Posterior vena cava (tissue), 2 donors: ENCODE data around the gene SLC4A3. TPM values are rescaled to one million over a fixed set of nuclear protein-coding genes. Genes with fewer than 3 reads are reported as not detected.

Source experiments
- DNase-seq: peaks from one replicate; pipeline ENCODE4 v3.0.0-alpha.2; 2020; ENCODE audit warnings: low spot score
- intact Hi-C, 2 donors: fragments of 100-400 bp; cut with DNase I; formaldehyde crosslinking; loops; one replicate each; pipeline versions ENCODE4 v1.14.1 to v1.14.2; 2022 to 2023
- long read RNA-seq, 2 donors: library from polyadenylated mRNA; unstranded; transcript quantifications; one replicate each; pipeline ENCODE4 v2.0.0, GENCODE V29; 2020 to 2021
- total RNA-seq, 2 donors: library from RNA; stranded (reverse); fragmentation: NEBNext Ultra II Directional; extraction: Animal tissue kit (Norgen Biotek cat#: 25700); gene quantifications; one replicate each; pipeline ENCODE4 v1.2.1, GENCODE V29; 2021
- donor health status: DM: yes; HTN: yes; CAD: no.
- donor health status: DM: yes; HTN: yes; CAD: no.

The SLC4A3 gene
- 10 to 100 TPM in 1 of 2 donors, 1 to 10 TPM in 1; 6.2 to 10.1 TPM for total RNA-seq
- long read RNA-seq, donor 1, full-length matches to known transcripts: 3 of 6 reads
- long read RNA-seq, donor 1, partial matches to known transcripts: 2 of 6 reads
- long read RNA-seq, donor 1, other reads (novel, unspliced or antisense): 1 of 6 reads
- long read RNA-seq, donor 2, partial matches to known transcripts: 6 of 9 reads
- long read RNA-seq, donor 2, other reads (novel, unspliced or antisense): 3 of 9 reads

GRCh38 chr2:219627103-219628100, at the start of gene SLC4A3:
TSS of gene SLC4A3 (plus strand) at chr2:219627630. CDS start at chr2:219627993, 363 bp downstream.
- peak; percentile 78 for DNase-seq
- intact Hi-C loops: no loop called here

DNA sequence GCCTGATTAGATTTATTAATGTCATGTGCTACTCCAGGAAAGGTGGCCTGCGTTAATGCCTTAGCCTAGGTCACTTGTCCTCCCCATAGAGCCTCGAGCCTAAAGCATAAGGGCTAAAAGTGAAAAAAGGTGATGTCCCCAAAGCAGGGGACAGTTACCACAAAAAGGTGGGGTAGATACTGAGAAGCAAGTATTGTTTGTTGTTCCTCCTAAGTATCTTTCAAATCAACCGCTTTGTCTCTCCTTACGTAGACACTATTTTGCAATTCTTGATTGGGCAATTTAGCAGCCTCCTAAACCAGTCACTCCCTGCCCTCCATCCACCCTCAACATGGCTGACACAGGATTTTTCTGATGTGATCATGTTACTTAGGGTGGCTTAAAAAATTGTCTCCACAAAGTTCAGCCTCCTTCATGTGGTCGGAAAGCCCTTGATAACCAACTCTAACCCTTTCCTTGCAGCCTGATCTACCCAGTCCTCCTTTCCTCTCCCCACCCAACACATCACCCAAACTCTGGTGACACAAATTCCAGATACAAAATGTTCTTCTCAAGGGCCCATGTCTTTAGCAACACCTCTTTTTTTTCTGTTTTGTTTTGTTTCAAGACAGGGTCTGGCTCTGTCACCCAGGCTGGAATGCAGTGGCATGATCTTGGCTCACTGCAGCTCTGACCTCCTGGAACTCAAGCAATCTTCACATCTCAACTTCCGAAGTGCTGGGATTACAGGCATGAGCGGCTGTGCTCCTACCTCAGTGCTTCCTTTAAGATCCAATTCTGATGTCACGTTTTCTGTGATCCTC, 48.4 kb upstream of the SLC4A3 start:
- DNase-seq: no peak
- intact Hi-C loops: no loop called here

DNA sequence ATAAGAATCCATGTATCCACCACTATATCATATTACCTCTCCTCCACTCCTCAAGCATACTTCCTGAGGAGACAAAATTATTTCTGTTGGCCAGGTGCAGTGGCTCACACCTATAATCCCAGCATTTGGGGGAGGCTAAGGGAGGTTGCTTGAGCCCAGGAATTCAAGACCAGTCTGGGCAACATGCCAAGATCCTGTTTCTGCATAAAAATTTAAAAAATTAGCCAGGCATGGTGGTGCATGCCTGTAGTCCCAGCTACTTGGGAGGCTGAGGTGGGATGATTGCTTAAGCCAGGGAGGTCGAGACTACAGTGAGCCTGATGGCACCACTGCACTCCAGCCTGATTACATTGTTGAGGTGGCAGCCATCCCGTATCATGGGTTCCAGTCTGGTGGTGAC, 46.1 kb upstream of the SLC4A3 start:
- no peak for DNase-seq
- intact Hi-C loops: no loop called here

- intact Hi-C loops: no loop called here
- no peak for DNase-seq
Measured at GRCh38 chr2:219591091-219591490, 36.3 kb upstream of the SLC4A3 start.

DNA sequence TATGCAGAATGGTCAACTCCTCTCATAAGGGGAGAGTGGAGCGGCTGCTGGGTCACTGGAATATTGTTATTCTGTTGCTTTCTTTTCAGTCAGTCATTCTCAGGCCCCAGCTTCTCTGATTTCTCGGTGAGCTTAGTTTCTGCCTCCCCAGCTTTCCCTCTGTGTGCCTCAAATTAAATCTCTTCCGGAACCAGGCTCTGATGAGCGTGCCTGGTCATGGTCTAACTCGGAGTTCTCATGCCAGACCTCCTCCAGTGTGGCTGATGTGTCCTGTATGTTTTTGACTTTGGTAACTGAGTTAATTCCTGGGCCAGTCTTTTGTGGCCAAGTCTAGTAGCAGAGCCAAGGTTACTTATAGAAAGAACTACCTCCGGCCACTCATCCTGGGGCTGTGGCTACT, 34.7 kb upstream of the SLC4A3 start:
- intact Hi-C loops: no loop called here
- no peak for DNase-seq

- no peak for DNase-seq
- intact Hi-C loops: no loop called here
Measured at GRCh38 chr2:219593154-219593553, 34.3 kb upstream of the SLC4A3 start.

DNA sequence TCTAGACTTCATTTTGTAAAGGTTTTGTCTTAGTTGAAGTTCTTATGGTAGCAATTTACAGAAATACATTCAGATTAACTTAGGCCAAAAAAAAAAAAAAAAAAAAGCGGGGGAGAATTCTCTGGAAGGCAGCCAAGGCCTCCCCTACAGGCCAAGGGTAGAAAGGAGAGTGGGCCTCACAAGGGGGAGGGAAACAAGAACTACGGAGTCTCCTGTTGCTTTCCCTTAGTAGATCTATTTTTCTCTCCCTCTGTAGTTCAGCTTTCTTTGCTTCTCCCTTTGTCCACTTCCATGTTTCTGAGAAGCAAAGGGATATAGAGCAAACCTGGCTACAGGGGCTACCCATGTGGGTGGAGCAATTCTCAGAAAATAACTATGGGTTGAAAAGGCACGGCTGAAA, 32.2 kb upstream of the SLC4A3 start:
- DNase-seq: no peak
- intact Hi-C loops: no loop called here

DNA sequence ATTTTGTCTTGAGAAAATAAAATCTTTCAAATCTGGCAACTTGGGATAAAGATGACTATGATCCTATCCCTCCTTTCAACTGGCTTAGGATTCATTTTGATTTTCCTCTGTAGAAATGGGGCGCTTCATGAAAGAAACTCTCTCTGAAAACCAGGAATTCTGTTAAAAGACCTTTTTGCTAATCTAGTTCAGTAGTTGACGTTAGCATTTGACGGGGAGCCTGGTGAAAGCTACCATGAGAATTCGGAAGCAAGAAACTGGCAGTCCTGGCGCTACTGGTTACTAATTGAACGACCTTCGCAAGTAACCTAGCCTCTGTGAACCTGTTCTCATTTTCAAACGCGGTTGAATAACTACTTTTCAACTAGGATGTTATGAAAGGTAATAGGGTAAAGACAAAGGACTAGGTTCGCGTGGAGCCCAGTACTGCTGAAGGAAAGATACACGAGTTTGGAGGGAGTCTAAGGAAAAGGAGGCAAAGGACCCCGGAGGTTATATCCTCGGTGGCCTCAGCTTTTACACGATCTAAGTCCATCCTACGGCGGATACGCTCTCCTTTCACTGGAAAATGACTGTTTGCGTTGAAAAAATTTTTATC, 30.4 kb upstream of the SLC4A3 start:
- no peak for DNase-seq
- intact Hi-C loops: no loop called here

GRCh38 chr2:219597552-219598307, 29.7 kb upstream of the SLC4A3 start, which contains the start of gene STK11IP:
TSS of gene STK11IP (plus strand) at chr2:219597857. CDS start at chr2:219598120, 263 bp downstream.
- intact Hi-C loops: no loop called here

GRCh38 chr2:219598308-219599078, 28.9 kb upstream of the SLC4A3 start:
- DNase-seq: no peak
- intact Hi-C loops: no loop called here

More at GRCh38 chr2:219597552-219598307, 29.7 kb upstream of the SLC4A3 start, which contains the start of gene STK11IP:
- DNase-seq: peak; percentile 99

DNA sequence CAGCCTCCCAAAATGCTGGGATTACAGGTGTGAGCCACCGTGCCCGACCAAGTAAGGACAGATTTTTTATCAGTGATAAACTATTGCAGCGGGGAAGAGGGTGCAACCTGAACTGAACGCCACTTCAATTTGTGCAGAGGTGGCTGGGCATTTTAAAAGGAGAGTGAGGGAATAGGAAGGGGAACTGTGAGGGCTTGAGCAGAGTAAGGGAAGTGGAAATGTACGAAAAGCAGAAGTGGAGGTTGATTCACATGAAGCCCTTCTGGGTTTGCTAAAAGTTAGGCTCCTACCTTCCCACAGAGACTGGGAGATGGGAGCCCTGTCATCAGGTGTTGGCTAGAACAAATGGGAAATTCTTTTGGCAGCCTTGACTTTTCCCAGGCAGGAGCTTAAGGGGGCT, 23.7 kb upstream of the SLC4A3 start:
- no peak for DNase-seq
- intact Hi-C loops: no loop called here

DNA sequence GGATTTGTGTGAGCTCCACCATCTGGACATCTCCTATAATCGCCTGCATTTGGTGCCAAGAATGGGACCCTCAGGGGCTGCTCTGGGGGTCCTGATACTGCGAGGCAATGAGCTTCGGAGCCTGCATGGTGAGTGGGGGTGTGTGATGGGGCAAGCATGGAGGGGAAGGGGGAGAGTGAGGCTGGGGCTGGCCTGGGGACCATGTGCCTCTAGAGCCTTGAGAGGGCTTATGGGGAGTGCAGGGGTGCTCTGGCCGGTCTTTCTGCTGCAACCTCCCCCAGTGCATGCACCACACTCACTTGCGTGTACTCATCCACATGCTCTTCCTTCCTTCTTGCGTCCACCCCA, 21.8 kb upstream of the SLC4A3 start:
- no peak for DNase-seq
- intact Hi-C loops: no loop called here

GRCh38 chr2:219607931-219608330, 19.5 kb upstream of the SLC4A3 start:
- intact Hi-C loops: no loop called here
- DNase-seq: no peak

DNA sequence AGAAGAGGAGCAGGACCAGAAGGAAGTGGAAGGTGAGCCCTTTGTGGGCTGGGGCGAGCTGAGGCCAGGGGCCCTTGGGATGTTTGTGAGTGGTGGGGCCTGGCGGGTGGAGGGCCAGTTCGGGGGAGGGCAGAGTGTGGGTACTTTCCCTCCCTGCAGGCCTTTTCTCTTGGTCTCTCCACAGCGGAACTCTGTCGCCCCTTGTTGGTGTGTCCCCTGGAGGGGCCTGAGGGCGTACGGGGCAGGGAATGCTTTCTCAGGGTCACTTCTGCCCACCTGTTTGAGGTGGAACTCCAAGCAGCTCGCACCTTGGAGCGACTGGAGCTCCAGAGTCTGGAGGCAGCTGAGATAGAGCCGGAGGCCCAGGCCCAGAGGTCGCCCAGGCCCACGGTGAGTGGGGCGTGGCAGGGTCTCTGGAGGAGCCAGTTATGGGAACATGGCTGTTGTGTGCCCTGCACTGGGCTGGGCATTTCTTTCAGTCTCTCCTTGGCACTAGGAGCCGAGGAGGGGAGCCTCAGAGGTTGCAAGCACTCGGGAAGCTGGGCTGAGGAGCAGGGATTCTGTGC, 18.9 kb upstream of the SLC4A3 start:
- no peak for DNase-seq
- intact Hi-C loops: no loop called here

- intact Hi-C loops: no loop called here
- no peak for DNase-seq
Measured at GRCh38 chr2:219609149-219609750, 18.2 kb upstream of the SLC4A3 start.

- intact Hi-C loops: no loop called here
Measured at GRCh38 chr2:219611306-219611705, 16.1 kb upstream of the SLC4A3 start.

DNA sequence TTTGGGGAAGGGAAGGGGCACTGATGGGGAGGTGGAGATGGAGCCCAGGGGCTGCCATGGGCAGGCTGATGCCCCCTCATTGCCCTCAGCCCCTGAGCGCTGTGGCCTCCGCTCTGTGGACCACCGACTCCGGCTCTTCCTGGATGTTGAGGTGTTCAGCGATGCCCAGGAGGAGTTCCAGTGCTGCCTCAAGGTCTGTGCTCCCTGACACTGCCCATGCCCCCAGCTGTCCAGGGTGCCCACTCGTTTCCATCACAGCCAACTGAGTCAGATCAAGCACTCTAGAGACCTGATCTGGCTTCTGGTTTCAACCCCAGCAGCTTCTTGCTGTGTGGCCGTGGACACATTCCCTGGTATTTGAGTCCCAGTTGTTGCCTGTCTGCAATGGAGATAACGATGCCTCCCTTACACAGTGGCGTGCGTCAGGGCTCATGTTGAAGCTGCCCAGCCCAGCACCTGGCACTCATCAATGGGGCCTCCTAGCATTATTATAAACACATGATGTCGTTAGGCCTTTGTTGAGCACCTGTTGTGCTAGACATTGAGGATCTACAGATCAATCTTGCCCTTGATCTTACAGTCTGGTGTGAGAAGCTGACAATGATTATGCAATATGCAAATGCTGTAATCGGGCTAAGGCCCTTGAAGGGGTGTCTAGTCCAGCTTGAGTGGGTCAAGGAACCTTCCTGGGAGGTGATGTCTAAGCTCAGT, 15.4 kb upstream of the SLC4A3 start:
- no peak for DNase-seq
- intact Hi-C loops: no loop called here

More at GRCh38 chr2:219611306-219611705, 16.1 kb upstream of the SLC4A3 start:
- DNase-seq: no peak
